G401 (cell line): ENCODE measurements around the gene NDRG2. TPM values are rescaled to one million over a fixed set of nuclear protein-coding genes. Genes with fewer than 3 reads are reported as not detected.

Experiments
- DNase-seq: peaks from one replicate; pipeline ENCODE4 v3.0.0-alpha.2; 2015; ENCODE audit warnings: low spot score
- in situ Hi-C: cut with HindIII; loops from 2 replicates; pipeline ENCODE4 v1.10.0; 2016; ENCODE audit warnings: low sequenced_read_pairs, mixed read lengths
- total RNA-seq: library from RNA; depleted of rRNA; stranded (reverse); fragments of >200 nt; shearing (Covaris generic); gene quantifications from 2 replicates; pipeline ENCODE4 v1.2.3, GENCODE V29; 2014

NDRG2 gene
- total RNA-seq, 1 experiment from 2014 or later: 28.6 TPM

GRCh38 chr14:21039585-21040369 is 14.9 kb upstream of the NDRG2 start:
- DNase-seq: peak; percentile 52
- in situ Hi-C loops: no loop called here

GRCh38 chr14:21038441-21039422 is 13.9 kb upstream of the NDRG2 start:
- peak; percentile 62 for DNase-seq
- in situ Hi-C loops: no loop called here

GRCh38 chr14:21037156-21037555 is 12.3 kb upstream of the NDRG2 start:
- in situ Hi-C loops: no loop called here
- no peak for DNase-seq

GRCh38 chr14:21036751-21037150 is 11.9 kb upstream of the NDRG2 start:
- in situ Hi-C loops: no loop called here
- DNase-seq: no peak

GRCh38 chr14:21034707-21035106 is 9.8 kb upstream of the NDRG2 start, which contains the start of gene RNASE13:
TSS of gene RNASE13 (minus strand) at chr14:21034807. CDS start at chr14:21034288, 519 bp downstream.
- in situ Hi-C loops: no loop called here
- DNase-seq: no peak

- DNase-seq: no peak
- in situ Hi-C loops: no loop called here
These were observed 8.4 kb upstream of the NDRG2 start for GRCh38 chr14:21033133-21033698.

- no peak for DNase-seq
- in situ Hi-C loops: no loop called here
These were observed 7.7 kb upstream of the NDRG2 start for GRCh38 chr14:21032326-21033132.

GRCh38 chr14:21030531-21030930 is 5.7 kb upstream of the NDRG2 start:
- in situ Hi-C loops: no loop called here
- no peak for DNase-seq

- in situ Hi-C loops: no loop called here
- no peak for DNase-seq
These were observed 5.1 kb upstream of the NDRG2 start, which contains the start of gene TPPP2 for GRCh38 chr14:21029917-21030316. TSS of gene TPPP2 (plus strand) at chr14:21030217. CDS start at chr14:21030582, 365 bp downstream.

GRCh38 chr14:21026988-21027315 is 2.1 kb upstream of the NDRG2 start:
- DNase-seq: no peak
- in situ Hi-C loops: no loop called here

- DNase-seq: peak; percentile 44
- in situ Hi-C loops: no loop called here
These were observed 1.6 kb upstream of the NDRG2 start for GRCh38 chr14:21026274-21026987.

GRCh38 chr14:21025371-21026273 is 761 bp upstream of the NDRG2 start:
- in situ Hi-C loops: no loop called here
- DNase-seq: no peak

GRCh38 chr14:21023817-21024584 is 860 bp downstream of the NDRG2 start:
- DNase-seq: no peak
- in situ Hi-C loops: no loop called here

- DNase-seq: no peak
- in situ Hi-C loops: no loop called here
These were observed 1.7 kb downstream of the NDRG2 start for GRCh38 chr14:21023174-21023573.

- no peak for DNase-seq
- in situ Hi-C loops: no loop called here
These were observed 2.2 kb downstream of the NDRG2 start for GRCh38 chr14:21022686-21023085.

GRCh38 chr14:21020977-21021545 is 3.8 kb downstream of the NDRG2 start:
- in situ Hi-C loops: no loop called here

More at GRCh38 chr14:21020977-21021545, 3.8 kb downstream of the NDRG2 start:
- no peak for DNase-seq
